ENCODE measurements around the gene NF1.
"Not testable (repeated sequence)": the region's sequence is repeated elsewhere in the genome, so short reads cannot be mapped to it uniquely, and the experiment has no call there.

Gene NF1

DNA sequence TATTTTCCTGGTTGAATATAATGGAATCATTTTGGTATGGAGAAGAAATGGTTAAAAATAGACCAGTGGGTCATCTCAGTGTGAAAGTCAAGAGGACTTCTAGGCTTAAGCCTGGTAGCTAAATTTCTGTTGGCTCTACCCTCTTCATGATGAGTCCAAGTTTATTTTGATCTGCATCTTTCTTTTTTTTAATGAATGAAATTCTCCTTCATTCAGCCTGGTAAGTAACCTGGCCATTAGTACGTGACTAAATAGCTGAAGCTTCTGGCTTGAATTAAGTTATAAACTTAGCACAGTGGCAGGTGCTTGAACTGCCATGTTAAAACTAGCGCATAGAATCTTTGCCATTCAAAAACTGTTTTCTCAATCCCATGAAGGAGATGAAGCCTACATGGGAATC lies 28.0 kb downstream of the NF1 start:
- no peak for DNase-seq (ENCODE audit: low read depth in 2 of 3, low spot score in 2 of 3)

DNA sequence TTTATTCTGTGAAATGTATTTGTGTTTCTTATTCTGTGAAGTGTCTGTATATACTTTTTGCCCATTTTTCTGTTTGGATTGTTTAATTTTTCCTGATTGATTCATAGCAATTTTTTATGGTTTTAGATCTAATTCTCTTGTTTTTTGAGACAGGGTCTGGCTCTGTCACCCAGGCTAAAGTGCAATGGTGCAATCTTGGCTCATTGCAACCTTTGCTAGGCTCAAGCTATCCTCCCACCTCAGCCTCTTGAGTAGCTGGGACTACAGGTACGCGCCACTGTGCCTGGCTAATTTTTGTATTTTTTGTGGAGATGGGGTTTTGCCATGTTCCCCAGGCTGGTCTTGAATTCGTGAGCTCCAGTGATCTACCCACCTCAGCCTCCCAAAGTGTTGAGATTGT lies 31.5 kb downstream of the NF1 start:
- DNase-seq (ENCODE audit: low read depth in 2 of 3, low spot score in 2 of 3) = no peak

DNA sequence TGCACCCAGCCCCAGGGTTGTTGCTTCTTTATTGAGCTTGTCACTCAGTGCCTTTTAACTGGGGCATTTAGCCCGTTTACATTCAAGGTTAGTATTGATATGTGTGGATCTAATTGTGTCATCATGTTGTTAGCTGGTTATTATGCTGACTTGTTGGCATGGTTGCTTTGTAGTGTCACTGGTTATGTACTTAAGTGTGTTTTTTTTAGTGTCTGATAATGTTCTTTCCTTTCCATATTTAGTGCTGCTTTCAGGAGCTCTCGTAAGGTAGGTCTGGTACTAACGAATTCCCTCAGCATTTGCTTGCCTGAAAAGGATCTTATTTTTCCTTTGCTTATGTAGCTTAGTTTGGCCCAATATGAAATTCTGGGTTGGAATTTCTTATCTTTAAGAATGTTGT lies 33.5 kb downstream of the NF1 start:
- DNase-seq (ENCODE audit: low read depth in 2 of 3, low spot score in 2 of 3) = no peak

GRCh38 chr17:31130286-31131224 lies 35.8 kb downstream of the NF1 start:
- DNase-seq (ENCODE audit: low read depth in 2 of 3, low spot score in 2 of 3) = no peak

DNA sequence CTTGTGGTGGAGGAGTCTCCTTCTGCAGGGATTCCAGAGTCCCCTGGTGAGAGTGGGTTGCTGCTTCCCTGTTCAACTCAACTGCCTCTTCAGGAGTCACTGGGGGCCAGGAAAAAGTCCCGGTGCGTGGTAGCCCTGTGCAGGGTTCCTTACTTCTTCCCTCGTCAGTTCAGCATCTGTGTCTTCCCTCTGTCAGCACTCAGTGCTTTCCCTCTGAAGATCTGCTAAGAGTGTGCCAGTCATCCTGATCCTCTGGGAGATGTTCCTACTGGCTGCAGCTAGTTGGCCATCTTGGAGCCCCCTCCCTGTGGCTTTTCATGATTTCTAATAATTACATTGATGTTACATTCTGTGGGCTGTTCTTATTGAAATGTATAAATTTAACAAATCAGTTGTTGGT lies 36.5 kb downstream of the NF1 start:
- no peak for DNase-seq (ENCODE audit: low read depth in 2 of 3, low spot score in 2 of 3)

DNA sequence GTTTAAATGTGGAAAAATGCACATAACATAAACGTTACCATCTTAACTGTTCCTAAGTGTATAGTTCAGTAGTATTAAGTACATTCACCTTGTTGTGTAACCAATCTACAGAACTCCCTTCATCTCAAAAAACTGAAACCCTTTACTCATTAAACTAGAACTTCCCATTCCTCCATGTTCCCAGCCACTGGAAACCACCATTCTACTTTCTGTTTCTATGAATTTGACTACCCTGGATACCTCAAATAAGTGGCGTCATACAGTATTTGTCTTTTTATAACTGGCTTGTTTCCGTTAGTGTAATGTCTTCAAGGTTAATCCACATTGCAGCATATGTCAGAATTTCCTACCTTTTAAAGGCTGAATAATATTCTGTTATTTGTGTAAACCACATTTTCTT lies 38.2 kb downstream of the NF1 start:
- no peak for DNase-seq (ENCODE audit: low read depth in 2 of 3, low spot score in 2 of 3)

DNA sequence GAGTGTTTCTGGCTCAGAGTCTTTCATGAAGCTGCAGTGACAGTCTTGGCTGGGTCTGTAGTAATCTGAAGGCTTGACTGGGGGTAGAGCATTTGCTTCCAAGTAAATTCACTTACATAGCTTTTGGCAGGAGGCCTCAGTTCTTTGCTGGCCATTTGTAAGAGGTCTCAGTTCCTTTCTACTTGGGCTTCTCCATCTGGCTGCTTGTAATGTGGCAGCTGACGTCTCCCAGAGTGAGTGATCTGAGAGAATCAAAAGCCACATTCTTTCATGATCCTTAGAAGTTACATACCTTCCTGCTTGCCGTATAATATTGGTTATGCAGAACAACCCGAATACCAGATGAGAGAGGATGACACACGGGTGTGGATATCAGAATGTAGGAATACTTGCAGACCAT lies 39.8 kb downstream of the NF1 start:
- DNase-seq (ENCODE audit: low read depth in 2 of 3, low spot score in 2 of 3) = no peak

DNA sequence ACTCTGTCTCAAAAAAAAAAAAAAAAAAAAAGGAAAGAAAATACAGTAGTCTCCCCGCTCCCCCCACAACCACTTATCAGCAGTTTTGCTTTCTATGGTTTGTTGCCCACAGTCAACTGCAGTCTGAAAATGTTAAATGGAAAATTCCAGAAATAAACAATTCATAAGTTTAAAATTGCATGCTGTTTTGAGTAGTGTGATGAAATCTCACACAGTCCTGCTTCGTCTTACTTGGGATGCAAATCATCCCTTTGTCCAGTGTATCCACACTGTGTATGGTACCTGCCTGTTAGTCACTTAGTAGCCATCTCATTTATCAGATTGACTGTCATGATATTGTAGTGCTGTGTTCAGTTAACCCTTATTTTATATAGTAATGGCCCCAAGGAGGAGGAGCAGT lies 41.5 kb downstream of the NF1 start:
- no peak for DNase-seq (ENCODE audit: low read depth in 2 of 3, low spot score in 2 of 3)

DNA sequence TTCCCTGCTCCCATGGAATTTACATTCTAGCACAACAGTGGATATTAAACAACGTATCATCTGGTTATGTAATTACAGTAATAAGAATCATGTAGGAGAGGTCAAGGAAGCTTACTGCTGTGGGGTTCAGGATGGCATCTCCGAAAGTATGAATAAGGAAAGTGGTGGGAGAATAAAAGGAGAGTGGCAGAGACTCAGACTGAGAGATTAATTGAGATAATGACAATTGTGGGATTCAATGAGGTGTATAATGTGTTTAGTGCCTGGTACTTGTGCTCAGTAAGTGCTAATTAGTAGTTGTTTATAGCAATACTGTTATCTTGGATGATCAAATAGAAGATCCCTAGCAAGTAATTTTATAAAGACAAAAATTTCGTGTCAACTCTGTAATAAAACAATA lies 45.3 kb downstream of the NF1 start:
- DNase-seq (ENCODE audit: low read depth in 2 of 3, low spot score in 2 of 3) = no peak

- no peak for DNase-seq (ENCODE audit: low read depth in 2 of 3, low spot score in 2 of 3)
These were observed 49.7 kb downstream of the NF1 start for GRCh38 chr17:31144428-31144827.

- no peak for DNase-seq (ENCODE audit: low read depth in 2 of 3, low spot score in 2 of 3)
These were observed 50.1 kb downstream of the NF1 start for GRCh38 chr17:31144836-31145235.

DNA sequence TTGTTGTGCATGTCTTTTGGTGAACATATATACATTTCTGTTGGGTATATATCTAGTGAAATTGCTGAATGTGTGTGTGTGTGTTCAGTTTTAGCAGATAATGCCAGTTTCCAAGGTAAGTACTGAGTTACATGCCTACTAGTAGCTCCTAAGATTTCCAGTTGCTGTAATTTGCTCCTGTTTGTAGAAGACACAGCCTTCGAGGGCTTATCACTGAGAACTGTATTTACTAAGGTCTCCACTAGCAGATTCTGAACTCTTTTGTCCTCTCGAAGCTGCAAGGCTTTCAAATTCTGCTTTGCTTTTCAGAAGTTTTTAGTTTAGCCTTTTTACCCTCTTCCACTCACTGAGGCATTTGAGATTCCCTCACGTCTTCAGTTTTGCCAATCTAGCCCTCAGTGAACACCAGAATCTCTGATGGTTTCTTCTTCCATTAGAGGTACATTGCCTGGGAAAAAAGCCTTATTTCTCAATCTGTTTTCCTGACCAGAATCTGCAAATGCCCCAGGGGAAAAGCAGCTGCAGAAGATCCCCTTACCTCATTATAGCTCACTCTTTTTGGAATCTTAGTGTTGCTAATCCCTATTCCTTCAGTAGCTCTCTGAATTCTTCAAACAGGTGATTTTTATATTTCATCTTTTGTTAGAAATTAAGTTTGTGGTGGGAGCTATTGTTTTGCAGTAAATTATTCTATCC lies 52.9 kb downstream of the NF1 start:
- no peak for DNase-seq (ENCODE audit: low read depth in 2 of 3, low spot score in 2 of 3)

- DNase-seq (ENCODE audit: low read depth in 2 of 3, low spot score in 2 of 3) = no peak
These were observed 53.4 kb downstream of the NF1 start for GRCh38 chr17:31148205-31148604.

DNA sequence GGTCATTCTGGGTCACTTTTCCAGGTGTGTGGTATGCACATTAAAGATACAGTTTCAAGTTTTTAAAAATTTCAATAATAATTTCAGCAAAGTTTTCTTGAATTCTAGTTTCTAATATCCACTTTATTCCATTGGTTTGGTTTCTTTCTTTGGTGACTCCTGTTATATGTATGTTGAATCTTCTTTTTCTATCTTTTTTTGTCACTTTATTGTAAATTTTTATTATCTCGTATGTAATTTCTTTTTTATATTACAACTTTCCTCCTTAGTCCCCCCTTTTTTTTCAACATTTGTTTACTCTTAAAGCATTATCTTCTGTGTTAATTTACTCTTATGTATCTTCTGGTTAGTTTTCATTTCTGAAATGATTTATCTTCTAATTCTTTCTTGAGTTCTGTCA lies 57.5 kb downstream of the NF1 start:
- no peak for DNase-seq (ENCODE audit: low read depth in 2 of 3, low spot score in 2 of 3)

- DNase-seq (ENCODE audit: low read depth in 2 of 3, low spot score in 2 of 3) = no peak
These were observed 60.5 kb downstream of the NF1 start for GRCh38 chr17:31155208-31155810.

DNA sequence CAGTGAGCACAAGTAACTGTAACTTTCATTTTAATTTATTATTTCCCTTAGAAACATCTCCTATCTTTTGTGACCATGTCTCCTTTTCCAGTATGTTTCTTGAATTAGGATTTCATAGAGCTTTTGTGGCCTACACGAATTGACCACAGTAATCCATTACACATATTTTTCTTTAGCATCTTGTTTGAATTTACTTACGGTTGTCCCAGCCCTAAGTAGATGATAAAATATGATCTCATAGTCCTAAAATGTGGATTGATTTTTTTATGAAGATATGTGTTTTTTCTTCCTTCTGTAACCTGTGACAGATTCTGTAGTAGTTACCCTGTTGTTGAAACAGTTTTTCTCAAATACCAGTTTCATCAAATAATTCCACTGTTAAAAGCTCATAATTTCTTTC lies 61.5 kb downstream of the NF1 start:
- no peak for DNase-seq (ENCODE audit: low read depth in 2 of 3, low spot score in 2 of 3)

GRCh38 chr17:31156864-31157263 lies 62.1 kb downstream of the NF1 start:
- DNase-seq (ENCODE audit: low read depth in 2 of 3, low spot score in 2 of 3) = not testable (repeated sequence)

- no peak for DNase-seq (ENCODE audit: low read depth in 2 of 3, low spot score in 2 of 3)
These were observed 64.1 kb downstream of the NF1 start for GRCh38 chr17:31158746-31159377.

DNA sequence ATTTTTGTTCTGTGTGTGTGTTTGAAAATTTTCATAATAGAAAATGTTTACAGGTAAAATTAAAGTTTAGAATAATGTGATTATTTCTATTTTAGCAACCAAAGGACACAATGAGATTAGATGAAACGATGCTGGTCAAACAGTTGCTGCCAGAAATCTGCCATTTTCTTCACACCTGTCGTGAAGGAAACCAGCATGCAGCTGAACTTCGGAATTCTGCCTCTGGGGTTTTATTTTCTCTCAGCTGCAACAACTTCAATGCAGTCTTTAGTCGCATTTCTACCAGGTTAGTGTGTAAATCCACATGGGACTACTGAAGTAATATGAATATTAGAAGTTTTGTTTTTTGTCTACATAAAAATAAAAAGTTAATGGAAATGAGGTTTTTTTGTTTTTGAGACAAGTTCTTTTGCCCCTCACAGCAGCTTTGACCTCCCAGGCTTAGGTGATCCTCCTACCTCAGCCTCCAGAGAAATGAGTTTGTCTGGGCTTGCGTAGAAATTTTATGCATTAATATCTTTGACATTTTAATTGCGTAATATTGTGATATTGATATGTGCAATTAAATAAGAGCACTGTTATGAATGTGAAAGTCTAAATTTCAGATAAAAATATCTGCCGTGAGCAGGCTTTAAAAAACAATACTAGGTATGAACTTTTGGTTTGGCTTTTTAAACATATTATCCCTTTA lies 68.5 kb downstream of the NF1 start:
- DNase-seq (ENCODE audit: low read depth in 2 of 3, low spot score in 2 of 3) = no peak

DNA sequence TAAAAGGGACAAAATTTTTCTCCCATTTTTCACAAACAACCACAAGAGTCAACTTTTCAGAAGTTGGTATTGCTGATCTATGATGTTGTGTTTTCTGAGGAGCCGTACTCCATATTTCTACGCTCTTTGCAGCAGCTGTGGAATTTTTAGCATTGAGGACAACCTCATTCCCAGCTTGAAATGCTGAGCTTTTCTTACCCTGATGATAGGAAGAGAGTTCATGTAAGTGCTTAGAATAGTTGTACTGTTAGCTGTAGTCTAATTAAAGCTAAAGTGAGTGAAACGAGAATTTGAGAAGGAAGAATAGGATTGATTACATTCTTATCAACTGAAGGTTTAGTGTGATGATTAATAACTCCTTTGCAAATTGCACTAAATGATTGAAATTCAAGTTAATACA lies 72.3 kb downstream of the NF1 start:
- no peak for DNase-seq (ENCODE audit: low read depth in 2 of 3, low spot score in 2 of 3)

GRCh38 chr17:31171701-31172100 lies 76.9 kb downstream of the NF1 start:
- no peak for DNase-seq (ENCODE audit: low read depth in 2 of 3, low spot score in 2 of 3)

Measured in activated CD8-positive, alpha-beta memory T cell treated with anti-CD3 and anti-CD28 coated beads for 48 hours (primary cell).